Measurements from ENCODE around the gene MCFD2. TPM values are rescaled to one million over a fixed set of nuclear protein-coding genes. Genes with fewer than 3 reads are reported as not detected.
"Not testable (repeated sequence)": the region's sequence is repeated elsewhere in the genome, so short reads cannot be mapped to it uniquely, and the experiment has no call there.

Gene MCFD2
- total RNA-seq, 1 donor from 2014 or later, result 104 TPM

DNA sequence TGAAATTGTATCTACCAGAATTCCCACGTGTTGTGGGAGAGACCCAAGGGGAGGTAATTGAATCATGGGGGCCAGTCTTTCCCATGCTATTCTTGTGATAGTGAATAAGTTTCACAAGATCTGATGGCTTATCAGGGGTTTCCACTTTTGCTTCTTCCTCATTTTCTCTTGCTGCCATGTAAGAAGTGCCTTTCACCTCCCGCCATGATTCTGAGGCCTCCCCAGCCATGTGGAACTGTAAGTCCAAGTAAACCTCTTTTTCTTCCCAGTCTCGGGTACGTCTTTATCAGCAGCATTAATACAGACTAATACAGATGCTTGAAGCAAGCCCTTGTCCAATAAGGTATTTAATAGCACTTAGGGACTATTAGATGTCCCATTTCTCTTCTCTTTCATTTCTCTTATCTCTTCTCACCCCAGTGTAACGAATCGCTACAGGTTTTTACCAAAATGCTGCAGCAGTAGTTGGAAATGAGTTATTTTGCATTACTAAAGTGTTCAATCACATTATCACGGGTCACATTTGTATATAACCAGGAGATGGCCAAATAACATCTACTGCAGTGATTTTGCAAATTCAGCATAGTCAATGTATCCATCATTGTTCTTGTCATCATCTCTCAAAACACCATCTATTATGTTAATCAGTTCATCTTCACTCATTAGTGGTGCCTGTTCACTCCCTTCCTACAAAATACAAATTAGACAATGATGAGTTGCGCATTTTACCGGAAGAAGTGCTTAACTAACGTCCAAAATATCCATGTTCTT is 10.5 kb downstream of the MCFD2 start:
- not testable (repeated sequence) for DNase-seq (ENCODE audit: low spot score)

DNA sequence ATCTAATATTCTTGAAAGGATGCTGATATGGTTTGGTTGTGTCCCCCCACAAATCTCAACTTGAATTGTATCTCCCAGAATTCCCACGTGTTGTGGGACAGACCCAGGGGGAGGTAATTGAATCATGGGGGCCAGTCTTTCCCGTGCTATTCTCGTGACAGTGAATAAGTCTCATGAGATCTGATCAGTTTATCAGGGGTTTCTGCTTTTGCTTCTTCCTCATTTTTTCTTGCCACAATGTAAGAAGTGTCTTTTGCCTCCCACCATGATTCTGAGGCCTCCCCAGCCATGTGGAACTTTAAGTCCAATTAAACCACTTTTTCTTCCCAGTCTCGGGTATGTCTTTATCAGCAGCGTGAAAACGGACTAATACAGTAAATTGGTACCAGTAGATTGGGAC is 12.6 kb downstream of the MCFD2 start:
- not testable (repeated sequence) for DNase-seq (ENCODE audit: low spot score)

DNA sequence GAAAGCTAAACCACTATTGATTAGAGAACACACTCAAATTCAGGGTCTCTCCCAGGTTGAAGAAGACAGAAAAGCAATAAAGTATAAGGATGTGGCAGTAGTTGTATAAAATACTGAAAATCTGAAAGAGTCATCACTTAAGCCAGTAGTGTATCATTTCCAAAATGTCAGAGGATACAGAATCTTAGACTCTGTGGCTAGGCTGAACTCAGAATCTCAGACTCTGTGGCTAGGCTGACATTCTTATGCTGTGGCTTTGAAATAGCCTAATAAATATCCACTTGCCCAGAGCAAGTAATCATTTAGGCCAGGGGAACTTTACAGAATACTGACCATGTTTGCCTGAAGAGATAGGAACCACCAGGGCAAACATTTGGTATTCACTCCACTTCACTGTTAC is 13.1 kb downstream of the MCFD2 start:
- DNase-seq (ENCODE audit: low spot score), result no peak

DNA sequence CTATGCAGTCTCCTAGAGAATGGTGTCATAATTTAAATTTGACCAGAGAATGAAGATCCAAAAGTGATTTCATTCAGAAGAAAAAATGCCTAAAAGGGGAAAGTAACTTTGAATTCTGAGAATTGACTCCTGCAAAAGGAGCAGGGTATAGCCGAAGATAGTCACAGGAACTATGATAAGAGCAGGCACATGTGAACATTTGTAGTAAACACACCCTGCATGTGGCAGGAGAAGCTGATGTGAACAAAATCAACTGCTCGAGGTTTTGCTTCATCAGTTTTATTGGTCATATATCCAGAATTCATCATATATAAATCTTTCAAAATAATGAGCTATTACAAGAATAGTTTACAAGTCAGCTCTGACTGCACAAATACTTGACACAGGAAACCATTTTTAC is 14.0 kb downstream of the MCFD2 start:
- DNase-seq (ENCODE audit: low spot score), result no peak

DNA sequence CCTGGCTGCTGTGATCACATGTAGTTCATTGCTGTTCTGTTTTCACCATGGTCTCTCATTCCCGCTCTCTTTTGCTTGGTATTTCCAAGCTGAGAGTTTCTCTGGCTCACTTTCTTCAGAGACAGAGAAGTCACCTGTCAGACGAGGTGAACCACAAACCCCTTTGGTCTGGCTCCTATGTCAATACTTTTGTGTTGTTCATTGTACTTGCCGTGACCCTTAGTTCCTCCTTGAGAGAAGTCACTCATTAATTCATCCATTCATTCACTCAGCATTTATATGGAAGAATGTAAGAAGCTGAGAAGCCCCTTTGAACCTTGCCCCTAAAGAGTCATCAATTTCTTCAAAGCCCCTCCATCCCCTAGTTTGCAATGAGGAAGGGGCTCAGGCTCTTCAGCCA is 15.2 kb downstream of the MCFD2 start:
- DNase-seq (ENCODE audit: low spot score), result no peak

DNA sequence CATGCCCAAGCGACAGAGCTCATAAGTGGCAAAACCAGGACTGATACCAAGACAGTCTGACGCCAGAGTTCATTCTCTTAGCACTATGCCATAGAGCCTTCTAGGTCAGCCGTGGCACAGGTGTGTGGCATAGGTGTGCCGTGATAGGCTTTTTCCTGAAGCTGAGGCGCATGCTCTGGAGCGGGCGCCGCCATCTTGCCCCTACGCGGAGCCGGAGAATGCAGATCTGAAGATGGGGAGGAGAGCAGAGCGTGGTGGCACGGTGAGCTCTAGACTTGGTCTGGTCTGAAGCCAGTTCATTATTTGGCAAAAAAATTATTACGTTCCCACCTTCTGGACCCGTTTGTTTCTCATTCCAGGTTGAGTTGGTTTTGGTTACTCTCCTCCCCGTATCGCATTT is 16.6 kb downstream of the MCFD2 start:
- DNase-seq (ENCODE audit: low spot score), result no peak

DNA sequence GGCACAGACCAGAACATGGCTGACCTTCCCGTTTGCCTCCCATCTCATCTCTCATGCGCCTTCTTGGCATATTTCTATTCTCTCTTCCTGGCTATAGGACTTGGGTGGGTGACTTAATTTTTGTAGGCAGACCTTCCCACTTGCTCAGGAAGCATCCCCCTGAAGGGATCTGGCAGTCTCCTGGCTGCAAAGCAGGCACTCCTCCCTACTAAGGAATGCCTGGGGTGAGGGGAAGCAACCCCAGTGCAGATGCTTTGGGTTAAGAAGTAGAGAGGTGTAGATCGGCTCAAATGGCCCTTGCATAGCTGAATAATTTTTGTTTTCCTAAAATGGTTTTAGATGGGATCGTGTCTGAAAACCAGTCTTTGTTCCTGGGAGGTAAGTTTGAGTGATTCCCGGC is 17.6 kb downstream of the MCFD2 start:
- DNase-seq (ENCODE audit: low spot score), result no peak

DNA sequence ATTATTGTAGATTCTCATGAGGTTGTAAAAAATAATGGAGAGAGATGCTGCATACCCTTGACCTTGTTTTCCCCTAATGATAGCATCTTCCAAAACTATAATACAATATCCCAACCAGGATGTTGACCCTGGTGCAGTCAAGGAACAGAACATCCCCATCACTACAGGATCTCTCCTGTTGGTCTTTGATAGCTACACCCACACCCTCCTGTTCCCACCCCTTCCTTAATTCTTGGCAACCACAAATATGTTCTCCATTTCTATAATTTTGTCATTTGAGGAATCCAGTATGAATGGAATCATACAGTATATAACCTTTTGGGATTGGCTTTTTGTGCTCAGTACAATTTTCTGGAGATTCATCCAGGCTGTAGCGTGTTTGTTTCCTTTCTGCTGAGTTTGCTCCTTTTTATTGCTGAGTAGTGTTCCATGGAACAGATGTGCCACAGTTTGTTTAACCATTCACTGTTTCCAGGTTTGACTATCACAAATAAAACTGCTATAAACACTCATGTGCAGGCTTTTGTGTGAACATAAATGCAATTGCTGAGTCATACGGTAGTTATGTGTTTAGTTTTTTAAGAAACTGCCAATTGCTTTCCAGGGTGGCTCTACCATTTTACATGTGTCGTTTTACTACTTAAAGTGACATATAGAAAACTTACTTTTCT is 22.2 kb downstream of the MCFD2 start:
- DNase-seq (ENCODE audit: low spot score), result no peak

DNA sequence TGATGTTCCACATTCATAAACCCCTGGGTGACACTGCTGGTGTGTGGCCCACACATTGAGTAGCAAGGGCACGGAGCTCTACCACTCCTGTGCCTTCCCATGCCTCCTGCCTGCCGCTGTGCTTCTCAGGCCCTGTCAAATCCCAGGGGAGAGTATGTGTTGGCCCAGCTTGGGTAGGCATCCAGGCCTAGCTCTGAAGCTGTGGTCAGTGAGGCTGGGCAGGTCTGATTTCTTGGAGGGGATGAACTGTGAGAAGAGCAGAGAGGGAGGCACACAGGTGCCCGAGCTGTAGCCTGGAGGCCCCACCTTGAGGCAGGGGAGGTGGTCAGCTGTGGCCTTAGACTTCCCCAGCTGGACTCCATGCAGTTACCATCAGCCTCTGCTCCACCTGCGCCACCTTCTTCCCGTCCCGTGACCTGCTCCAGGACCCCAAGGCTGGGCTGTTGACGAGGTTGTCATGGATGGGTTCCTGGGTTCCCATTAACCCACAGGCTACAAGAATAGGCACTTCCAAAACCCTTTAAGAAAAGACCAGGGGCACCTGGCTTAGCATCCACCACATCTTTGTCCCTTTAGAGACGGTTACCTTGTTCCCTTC is 23.6 kb downstream of the MCFD2 start:
- DNase-seq (ENCODE audit: low spot score), result no peak

DNA sequence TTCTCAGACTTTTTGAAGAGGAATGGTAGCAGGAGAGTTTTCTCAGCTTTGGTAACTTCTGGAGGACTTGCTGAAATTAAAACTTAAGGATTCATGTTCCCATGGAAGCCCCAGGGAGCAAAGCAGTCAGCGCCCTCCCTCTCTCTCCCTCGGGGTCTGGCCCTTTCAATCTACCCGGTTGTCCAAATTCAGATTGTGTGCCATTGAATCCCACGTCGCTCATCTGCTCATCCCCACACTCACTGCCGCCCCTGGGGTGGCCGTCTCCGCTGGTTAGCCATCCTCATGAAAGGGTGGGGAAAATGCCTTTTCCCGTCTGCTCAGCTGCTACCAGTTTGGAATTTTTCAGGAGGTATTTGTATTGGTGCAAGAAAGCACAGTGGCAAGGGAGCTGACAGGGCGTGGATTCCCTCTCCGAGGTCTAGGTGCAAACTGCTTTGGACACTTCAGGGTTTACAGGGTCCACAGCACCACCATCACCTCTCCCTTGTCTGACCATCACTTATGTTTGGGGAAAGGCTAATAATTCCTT is 27.1 kb downstream of the MCFD2 start:
- no peak for DNase-seq (ENCODE audit: low spot score)

DNA sequence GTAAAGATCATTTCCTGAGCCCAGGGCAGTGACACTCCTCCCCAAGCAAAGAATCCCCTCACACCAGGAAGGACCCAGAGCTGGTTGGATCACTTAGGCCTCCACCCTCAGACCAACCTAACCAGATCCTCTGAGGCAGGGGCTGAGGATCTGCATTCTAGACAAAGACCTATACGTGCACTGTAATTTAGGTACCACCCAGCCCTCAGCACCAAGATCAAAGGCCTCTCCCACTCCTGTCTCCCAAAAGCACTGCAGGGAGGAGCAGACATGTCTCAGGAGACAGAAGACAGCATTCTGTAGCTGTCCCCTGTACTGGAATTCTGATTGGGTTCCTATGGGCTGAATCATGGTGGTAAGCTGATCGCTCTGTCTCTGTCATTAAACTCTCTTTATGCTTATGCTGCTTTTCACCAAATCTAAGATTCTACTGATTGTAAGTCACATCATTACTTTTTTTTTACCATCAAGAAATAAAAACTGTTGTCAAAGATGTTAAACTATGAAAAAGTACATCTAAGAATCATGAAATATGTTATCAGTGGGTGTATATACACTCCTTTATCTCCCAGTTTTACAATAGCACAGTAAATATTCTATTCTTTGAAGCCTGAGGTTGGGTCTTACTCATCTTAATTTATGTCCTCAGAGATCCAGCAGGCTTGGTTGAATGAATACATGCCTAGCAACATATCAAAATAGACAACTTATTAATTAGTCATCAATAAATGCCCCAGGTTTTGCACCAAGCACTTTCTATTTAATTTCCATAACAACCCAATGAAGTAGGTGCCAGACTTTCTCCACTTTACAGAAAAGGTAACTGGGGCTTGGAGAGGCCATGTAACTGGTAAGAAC is 28.3 kb downstream of the MCFD2 start:
- DNase-seq (ENCODE audit: low spot score), result no peak

DNA sequence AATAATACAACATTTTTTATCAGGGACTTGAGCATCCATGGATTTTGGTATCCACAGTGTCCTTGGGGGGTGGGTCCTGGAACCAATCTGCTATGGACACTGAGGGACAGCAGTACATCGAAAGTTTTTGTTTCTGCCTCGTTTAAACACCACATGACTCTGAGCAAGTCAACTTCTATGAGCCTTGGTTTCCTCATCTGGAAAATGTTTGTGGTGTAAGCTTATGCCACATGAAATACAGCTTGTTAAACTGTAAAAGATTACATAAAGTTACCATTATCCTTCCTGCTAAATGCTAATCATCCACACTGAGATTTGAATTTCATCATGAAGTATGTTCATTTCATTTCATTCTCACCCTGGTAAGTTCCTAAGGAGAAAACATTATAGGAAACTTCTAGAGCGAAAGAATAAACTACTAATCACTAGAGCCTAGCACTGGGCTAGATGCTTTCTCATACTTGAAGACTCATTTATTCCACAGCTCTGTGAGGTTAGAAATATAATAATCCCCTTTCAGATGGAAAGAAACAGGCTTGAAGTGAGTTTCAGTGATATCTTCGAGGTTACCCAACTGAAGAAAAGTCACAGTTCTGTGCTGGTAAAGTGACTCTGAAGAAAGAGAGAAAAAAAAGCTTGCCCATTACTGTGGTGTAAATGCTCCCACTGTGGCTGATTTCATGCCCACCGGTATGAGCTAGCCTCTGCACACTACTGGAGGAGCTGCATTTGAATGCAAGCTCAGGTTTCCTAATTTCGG is 29.2 kb downstream of the MCFD2 start:
- no peak for DNase-seq (ENCODE audit: low spot score)

DNA sequence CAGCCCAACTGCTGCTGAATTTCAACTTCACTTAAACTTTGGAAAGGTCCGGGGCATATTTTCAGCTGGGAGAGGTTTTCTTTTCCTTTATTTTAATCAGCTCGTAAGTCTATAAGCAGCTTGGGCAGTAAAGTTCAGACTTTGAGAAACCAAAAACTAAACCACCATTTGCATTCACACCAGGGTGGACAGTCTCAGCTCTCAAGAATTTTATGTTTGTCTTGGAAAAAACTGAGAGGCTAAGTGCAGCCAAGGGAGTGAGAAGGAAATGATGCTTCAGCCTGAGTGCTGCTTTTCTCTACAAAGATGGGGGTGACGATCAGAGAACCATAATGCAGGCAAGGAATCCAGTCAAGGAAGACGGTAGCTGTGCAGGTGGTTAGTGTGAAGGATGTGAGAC is 30.2 kb downstream of the MCFD2 start:
- DNase-seq (ENCODE audit: low spot score), result no peak

DNA sequence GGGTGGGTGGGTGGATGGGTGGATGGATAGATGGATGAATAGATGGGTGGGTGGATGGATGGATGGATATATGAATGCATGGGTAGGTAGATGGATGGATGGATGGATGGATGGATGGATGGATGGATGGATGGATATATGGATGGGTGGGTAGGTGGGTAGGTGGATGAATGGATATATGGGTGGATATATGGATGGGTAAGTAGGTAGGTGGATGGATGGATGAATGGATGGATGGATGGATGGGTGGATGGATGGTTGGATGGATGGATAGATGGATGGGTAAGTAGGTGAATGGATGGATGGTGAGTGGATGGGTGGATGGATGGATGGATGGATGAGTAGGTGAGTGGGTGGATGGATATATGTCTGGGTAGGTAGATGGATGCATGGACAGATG is 36.1 kb downstream of the MCFD2 start:
- no peak for DNase-seq (ENCODE audit: low spot score)

DNA sequence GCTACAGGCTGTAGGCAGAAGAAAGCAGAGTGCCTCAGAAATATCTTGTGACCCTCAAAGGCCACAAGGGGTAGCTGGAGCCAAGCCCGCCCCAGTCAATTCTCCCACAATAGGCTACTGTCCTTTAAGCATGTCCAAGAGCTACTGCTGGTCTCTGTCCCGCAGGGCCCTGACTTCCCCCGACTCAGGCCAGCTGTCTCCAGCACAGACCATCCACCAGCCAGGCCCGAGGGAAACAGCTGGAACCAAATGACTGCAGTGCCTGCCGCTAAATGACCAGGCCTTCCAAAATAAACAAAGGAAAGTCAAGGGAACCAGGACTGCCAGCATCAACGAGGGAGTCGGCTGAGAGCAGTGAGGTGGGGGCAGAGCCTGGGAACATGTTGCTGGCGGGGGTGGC is 36.7 kb downstream of the MCFD2 start:
- DNase-seq (ENCODE audit: low spot score), result no peak

DNA sequence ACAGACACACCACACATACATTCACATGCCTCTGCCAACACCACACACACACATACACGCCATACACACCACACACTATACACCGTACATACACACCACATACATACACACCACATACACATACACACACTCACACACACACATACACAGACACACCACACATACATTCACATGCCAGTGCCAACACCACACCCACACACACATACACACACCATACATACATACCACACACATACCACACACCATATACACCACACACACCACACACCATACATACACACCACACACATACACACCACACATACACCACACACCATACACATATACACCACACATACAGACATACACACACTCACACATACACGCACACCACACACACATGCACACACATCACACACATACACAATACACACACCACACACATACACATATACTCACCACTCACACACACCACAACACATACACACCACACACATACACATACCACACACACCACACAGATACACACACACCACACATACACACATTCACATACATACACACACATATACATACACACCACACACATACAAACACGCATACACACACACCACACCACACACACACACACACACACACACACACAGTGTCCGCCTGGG is 37.2 kb downstream of the MCFD2 start:
- DNase-seq (ENCODE audit: low spot score), result no peak

DNA sequence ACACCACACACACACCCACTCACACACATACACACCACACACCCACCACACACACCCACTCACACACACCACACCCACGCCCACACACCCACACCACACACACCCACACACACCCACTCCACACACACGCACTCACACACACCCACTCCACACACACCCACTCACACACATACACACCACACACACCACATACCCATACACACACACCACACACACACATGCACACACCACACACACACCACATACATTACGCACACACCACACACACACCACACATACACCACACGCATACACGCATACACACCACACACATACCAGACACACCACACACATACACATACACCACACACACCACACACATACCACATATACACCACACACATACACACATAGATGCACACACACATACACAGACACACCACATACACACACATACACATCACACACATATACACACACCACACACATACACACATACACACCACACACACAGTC is 37.9 kb downstream of the MCFD2 start:
- DNase-seq (ENCODE audit: low spot score), result no peak

DNA sequence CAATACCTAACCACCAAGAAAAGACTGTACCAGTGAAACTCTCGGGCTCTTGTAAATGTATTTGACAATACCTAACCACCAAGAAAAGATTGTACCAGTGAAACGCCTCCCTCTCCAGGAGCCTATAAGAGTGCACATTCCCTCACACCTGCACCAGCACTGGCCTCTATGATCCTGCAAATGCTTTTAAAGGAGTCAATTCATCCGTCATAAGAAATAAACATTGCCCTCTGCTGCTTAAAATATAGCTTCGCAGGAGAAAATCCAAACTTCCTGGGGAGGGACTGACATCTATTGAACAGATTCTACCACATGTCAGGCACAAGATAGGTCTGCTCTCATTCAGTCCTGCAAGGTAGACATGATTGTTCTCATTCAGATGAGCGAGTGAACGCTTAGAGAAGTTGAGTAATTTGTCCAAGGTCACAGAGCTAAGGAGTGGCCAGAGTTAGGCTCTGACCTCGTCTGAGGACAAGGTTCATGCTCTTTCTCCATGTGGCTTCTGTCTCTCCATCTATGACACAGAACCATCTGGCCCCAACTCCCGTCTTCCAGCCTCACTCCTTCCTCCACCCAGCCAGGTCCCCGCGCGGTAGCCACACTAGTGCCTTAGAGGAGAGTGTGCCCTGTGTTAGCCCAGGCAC is 38.7 kb downstream of the MCFD2 start:
- DNase-seq (ENCODE audit: low spot score), result no peak

DNA sequence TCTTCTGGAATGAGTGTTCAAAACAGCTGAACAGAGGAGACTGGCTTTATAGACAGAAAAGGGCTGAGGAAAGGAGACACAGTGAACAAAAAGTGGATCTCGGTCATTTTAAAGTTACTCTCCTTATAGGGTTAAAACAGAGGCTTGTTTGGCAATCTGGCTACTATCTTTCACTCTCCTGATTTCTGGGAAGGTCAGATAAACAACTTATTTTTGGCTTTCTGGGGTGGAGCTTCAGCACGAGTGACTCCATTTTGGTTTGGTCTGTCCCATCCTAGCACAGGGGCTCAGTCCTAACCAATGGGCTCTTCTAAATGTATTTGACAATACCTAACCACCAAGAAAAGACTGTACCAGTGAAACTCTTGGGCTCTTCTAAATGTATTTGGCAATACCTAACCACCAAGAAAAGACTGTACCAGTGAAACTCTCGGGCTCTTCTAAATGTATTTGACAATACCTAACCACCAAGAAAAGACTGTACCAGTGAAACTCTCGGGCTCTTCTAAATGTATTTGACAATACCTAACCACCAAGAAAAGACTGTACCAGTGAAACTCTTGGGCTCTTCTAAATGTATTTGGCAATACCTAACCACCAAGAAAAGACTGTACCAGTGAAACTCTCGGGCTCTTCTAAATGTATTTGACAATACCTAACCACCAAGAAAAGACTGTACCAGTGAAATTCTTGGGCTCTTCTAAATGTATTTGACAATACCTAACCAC is 39.5 kb downstream of the MCFD2 start:
- DNase-seq (ENCODE audit: low spot score), result not testable (repeated sequence)
